Esophagus muscularis mucosa (tissue), 3 donors: ENCODE results near the gene LTBP1.

Experiments
- POLR2A ChIP-seq: fragments of 450-650 bp; IDR thresholded peaks from one replicate; pipeline ENCODE4 v1.6.1; 2017; ENCODE audit warnings: antibody characterized with exemption, moderate library complexity, mild to moderate bottlenecking, low read depth
- POLR2AphosphoS5 ChIP-seq, 2 donors: sonication (generic); formaldehyde crosslinking; IDR thresholded peaks; one replicate each; pipeline ENCODE4 v1.6.1; 2017; ENCODE audit warnings: antibody characterized with exemption in 2 of 2
- TF ChIP-seq, protein P1 (sequence below), 3 experiments: fragments of 200-600 bp in 2 of 3; fragments of 450-650 bp in 1 of 3; sonication (generic) in 2 of 3; IDR thresholded peaks; one replicate each; pipeline ENCODE4 v1.5.1; 2017 to 2019; ENCODE audit warnings: antibody characterized with exemption in 3 of 3, mild to moderate bottlenecking in 2 of 3, moderate library complexity in 1 of 3

DNA sequence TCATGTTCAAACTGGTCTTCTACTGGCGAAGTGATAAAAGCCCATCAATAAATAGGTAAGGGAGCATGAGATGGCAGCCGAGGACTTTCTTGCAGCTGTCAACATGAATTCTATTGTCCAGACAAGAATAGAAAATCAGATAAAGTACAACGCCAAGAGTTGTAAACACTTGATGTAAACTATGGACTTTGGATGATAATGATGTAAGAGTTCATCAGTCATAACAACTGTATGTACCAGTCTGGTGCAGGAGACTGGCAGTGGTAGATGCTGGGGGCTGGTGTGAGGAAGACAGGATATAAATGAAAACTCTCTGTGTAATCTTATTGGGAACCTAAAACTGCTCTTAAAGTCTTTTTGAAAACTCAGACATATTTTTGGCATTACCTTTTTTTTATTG lies 373.8 kb downstream of the LTBP1 start:
- TF ChIP-seq, protein P1, sequence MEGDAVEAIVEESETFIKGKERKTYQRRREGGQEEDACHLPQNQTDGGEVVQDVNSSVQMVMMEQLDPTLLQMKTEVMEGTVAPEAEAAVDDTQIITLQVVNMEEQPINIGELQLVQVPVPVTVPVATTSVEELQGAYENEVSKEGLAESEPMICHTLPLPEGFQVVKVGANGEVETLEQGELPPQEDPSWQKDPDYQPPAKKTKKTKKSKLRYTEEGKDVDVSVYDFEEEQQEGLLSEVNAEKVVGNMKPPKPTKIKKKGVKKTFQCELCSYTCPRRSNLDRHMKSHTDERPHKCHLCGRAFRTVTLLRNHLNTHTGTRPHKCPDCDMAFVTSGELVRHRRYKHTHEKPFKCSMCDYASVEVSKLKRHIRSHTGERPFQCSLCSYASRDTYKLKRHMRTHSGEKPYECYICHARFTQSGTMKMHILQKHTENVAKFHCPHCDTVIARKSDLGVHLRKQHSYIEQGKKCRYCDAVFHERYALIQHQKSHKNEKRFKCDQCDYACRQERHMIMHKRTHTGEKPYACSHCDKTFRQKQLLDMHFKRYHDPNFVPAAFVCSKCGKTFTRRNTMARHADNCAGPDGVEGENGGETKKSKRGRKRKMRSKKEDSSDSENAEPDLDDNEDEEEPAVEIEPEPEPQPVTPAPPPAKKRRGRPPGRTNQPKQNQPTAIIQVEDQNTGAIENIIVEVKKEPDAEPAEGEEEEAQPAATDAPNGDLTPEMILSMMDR (IDR thresholded peaks at IDR 0.05): no peak
- TF ChIP-seq POLR2AphosphoS5 (IDR thresholded peaks at IDR 0.05) (no peak), POLR2A (no peak)
